Hepatocyte (in vitro differentiated cells): Measurements from ENCODE around the gene OPRL1. TPM values are rescaled to one million over a fixed set of nuclear protein-coding genes. Genes with fewer than 3 reads are reported as not detected.

Experiments
- DNase-seq: peaks from one replicate; pipeline ENCODE4 v3.0.0-alpha.2; 2016; ENCODE audit warnings: low spot score
- H2AFZ ChIP-seq: fragments of 200-600 bp; sonication (generic); 2 replicates; pipeline ENCODE4 v1.6.0; 2016; ENCODE audit warnings: antibody characterized with exemption, mild to moderate bottlenecking
- H3K27ac ChIP-seq: fragments of 200-600 bp; sonication (generic); 2 replicates; pipeline ENCODE4 v1.5.1; 2016; ENCODE audit warnings: mild to moderate bottlenecking
- H3K27me3 ChIP-seq: fragments of 200-600 bp; sonication (generic); 2 replicates; pipeline ENCODE4 v1.6.1; 2016
- H3K36me3 ChIP-seq: fragments of 200-600 bp; sonication (generic); replicated peaks from 2 replicates; pipeline ENCODE4 v1.5.1; 2016; ENCODE audit warnings: low read depth; ENCODE audit not compliant: insufficient read depth
- H3K4me1 ChIP-seq: fragments of 200-600 bp; sonication (generic); 2 replicates; pipeline ENCODE4 v1.5.1; 2016; ENCODE audit warnings: mild to moderate bottlenecking, moderate library complexity; ENCODE audit not compliant: insufficient read depth
- H3K4me2 ChIP-seq: fragments of 200-600 bp; sonication (generic); 2 replicates; pipeline ENCODE4 v1.6.0; 2016
- H3K4me3 ChIP-seq: fragments of 200-600 bp; sonication (generic); 2 replicates; pipeline ENCODE4 v1.5.1; 2016; ENCODE audit warnings: mild to moderate bottlenecking
- H3K79me2 ChIP-seq: fragments of 200-600 bp; sonication (generic); 2 replicates; pipeline ENCODE4 v1.6.0; 2017; ENCODE audit warnings: mild to moderate bottlenecking
- H3K9me2 ChIP-seq: fragments of 200-600 bp; sonication (generic); replicated peaks from 2 replicates; pipeline ENCODE4 v1.6.0; 2017; ENCODE audit warnings: mild to moderate bottlenecking; ENCODE audit not compliant: insufficient read depth
- H3K9me3 ChIP-seq: fragments of 200-600 bp; sonication (generic); 2 replicates; pipeline ENCODE4 v1.5.1; 2016; ENCODE audit warnings: low read depth, mild to moderate bottlenecking
- H4K20me1 ChIP-seq: fragments of 200-600 bp; sonication (generic); 2 replicates; pipeline ENCODE4 v1.6.0; 2016; ENCODE audit warnings: mild to moderate bottlenecking; ENCODE audit not compliant: insufficient read depth, poor library complexity, severe bottlenecking
- EZH2 ChIP-seq: fragments of 200-600 bp; sonication (generic); IDR thresholded peaks from 2 replicates; pipeline ENCODE4 v1.6.1; 2016; ENCODE audit warnings: antibody characterized with exemption, mild to moderate bottlenecking, borderline replicate concordance
- EZH2phosphoT487 ChIP-seq: fragments of 200-600 bp; sonication (generic); IDR thresholded peaks from one replicate; pipeline ENCODE4 v1.6.1; 2018; ENCODE audit warnings: antibody characterized with exemption, mild to moderate bottlenecking, low read depth, moderate library complexity; ENCODE audit not compliant: unreplicated experiment, severe bottlenecking
- WGBS: methylation state at CpG from one replicate; pipeline ENCODE4 v1.1.6; 2016; ENCODE audit warnings: low lambda C conversion rate; ENCODE audit errors: missing lambda C conversion rate; 5-methylcytosine and 5-hydroxymethylcytosine counted together
- polyA plus RNA-seq: library from polyadenylated mRNA; unstranded; fragments of >200 nt; fragmentation: Nextera tagmentation; extraction: Ambion mirVana; gene quantifications from 2 replicates; pipeline ENCODE4 v1.2.1, GENCODE V29; 2016
- total RNA-seq: library from RNA; depleted of rRNA; stranded (reverse); fragments of >200 nt; gene quantifications from 2 replicates; pipeline ENCODE4 v1.2.3, GENCODE V29; 2014
- TF ChIP-seq, protein P1 (sequence below): fragments of 200-600 bp; sonication (generic); IDR thresholded peaks from 2 replicates; pipeline ENCODE4 v1.5.1; 2016; ENCODE audit warnings: antibody characterized with exemption, mild to moderate bottlenecking; ENCODE audit not compliant: poor library complexity

OPRL1 gene
- total and polyA plus RNA-seq, 2 experiments from 2014 or later, result 0.50 to 1.5 TPM

DNA sequence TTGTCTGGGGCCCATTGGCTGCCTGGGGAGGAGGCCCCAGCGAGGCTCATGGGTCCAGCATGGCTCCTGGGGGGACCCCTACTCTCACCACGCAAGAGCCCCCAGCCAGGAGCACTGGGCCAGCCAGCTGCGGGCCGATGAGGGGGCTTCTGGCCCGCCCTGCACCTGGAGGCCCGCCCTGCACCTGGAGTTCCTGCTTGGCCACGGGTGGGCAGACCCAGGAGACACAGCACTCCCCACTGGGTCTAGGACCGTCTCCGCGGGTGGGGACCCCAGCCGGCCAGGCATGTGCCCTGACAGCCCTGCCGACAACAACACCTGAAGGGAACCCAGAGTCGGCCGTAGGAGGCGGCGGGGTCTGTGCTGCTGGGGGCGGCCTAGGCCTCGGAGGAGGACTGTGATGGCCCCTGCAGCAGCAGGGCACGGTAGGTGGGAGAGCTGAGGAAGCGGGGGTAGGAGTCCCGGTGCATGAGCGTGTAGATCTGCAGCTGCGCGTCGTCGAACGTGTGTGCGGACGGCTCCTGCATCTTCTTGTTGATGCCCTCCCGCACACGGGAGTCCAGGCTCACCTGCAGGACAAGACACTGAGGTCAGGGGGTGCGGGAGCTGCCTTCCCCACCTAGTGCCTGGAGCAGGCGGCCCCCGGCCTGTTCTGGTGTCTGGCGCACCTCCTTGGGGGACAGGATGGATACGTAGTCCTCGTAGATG is 6.3 kb upstream of the OPRL1 start:
- Histone ChIP-seq H4K20me1 (no peaks in the 10 kb centered on the region), H3K9me3 (no peaks in the 10 kb centered on the region), H3K79me2 (no peaks in the 10 kb centered on the region), H3K4me1 (peaks cover under 1% of the 10 kb centered on the region), H2AFZ (no peak overlapping the region), H3K36me3 (no peaks in the 10 kb centered on the region), H3K9me2 (no peaks in the 10 kb centered on the region), H3K4me3 (no peak overlapping the region), H3K27me3 (no peaks in the 10 kb centered on the region), H3K27ac (no peak overlapping the region), H3K4me2 (no peak overlapping the region)
- TF ChIP-seq EZH2phosphoT487 (no peak), EZH2 (no peak)
- TF ChIP-seq, protein P1, sequence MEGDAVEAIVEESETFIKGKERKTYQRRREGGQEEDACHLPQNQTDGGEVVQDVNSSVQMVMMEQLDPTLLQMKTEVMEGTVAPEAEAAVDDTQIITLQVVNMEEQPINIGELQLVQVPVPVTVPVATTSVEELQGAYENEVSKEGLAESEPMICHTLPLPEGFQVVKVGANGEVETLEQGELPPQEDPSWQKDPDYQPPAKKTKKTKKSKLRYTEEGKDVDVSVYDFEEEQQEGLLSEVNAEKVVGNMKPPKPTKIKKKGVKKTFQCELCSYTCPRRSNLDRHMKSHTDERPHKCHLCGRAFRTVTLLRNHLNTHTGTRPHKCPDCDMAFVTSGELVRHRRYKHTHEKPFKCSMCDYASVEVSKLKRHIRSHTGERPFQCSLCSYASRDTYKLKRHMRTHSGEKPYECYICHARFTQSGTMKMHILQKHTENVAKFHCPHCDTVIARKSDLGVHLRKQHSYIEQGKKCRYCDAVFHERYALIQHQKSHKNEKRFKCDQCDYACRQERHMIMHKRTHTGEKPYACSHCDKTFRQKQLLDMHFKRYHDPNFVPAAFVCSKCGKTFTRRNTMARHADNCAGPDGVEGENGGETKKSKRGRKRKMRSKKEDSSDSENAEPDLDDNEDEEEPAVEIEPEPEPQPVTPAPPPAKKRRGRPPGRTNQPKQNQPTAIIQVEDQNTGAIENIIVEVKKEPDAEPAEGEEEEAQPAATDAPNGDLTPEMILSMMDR, result no peak
- 93% methylated on average over 31 of the region's 37 CpGs for WGBS
- no peak for DNase-seq

DNA sequence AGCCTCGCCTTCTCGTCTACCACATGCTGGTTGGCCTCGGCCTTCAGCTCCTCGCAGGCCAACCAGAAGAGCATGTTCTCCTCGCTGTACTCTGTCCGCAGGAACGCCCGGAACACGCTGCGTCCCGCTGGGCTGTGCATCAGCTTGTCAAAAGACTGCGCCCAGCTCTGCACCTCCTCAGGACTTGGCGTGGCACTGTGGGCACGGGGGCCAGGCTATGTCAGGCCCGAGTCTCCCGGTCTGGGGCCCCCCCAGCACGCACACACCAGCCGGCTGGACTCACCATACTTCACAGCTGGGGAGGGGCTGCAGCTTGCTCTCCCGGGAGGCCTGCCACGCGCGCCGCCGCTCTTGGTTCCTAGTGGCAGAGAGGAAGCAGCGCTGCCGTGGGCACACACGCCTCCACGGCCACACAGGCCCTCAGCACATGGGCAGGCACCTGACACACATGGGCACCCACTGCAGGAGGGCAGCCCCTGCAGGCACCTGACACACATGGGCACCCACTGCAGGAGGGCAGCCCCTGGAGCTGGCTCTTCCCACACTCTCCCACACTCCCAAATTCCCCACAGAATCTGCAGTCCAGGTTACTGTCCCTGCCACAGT is 5.6 kb upstream of the OPRL1 start:
- WGBS, result 95% methylated on average over 28 of the region's 28 CpGs
- H3K36me3 ChIP-seq, result no peaks in the 10 kb centered on the region

GRCh38 chr20:64074963-64075362 is 4.9 kb upstream of the OPRL1 start:
- Histone ChIP-seq H3K4me2 (no peak overlapping the region), H3K4me3 (no peak overlapping the region), H4K20me1 (no peaks in the 10 kb centered on the region), H3K27me3 (no peaks in the 10 kb centered on the region), H3K4me1 (peaks cover 9% of the 10 kb centered on the region), H3K79me2 (no peaks in the 10 kb centered on the region), H3K9me3 (no peaks in the 10 kb centered on the region), H3K9me2 (no peaks in the 10 kb centered on the region), H3K27ac (no peak overlapping the region), H2AFZ (no peak overlapping the region), H3K36me3 (no peaks in the 10 kb centered on the region)
- TF ChIP-seq EZH2phosphoT487 (no peak), EZH2 (no peak)
- TF ChIP-seq, protein P1, result no peak
- WGBS, result 96% methylated on average over 8 of the region's 8 CpGs
- DNase-seq, result no peak

More for the DNA sequence above, 5.6 kb upstream of the OPRL1 start:
- Histone ChIP-seq H3K27ac (no peak overlapping the region), H4K20me1 (no peaks in the 10 kb centered on the region), H3K79me2 (no peaks in the 10 kb centered on the region), H3K9me3 (no peaks in the 10 kb centered on the region), H3K4me3 (no peak overlapping the region), H3K27me3 (no peaks in the 10 kb centered on the region), H3K4me2 (no peak overlapping the region), H2AFZ (no peak overlapping the region), H3K4me1 (peaks cover 7% of the 10 kb centered on the region), H3K9me2 (no peaks in the 10 kb centered on the region)
- no peak for DNase-seq
- TF ChIP-seq EZH2 (no peak), EZH2phosphoT487 (no peak)
- TF ChIP-seq, protein P1, result no peak
